GM12891 (cell line): Measurements from ENCODE around the gene SSUH2.

ENCODE experiments used
- POLR2A ChIP-seq: IDR thresholded peaks from 2 replicates; pipeline ENCODE4 v1.6.1; 2011; ENCODE audit warnings: low read depth, low read length, control low read depth
- POLR2AphosphoS5 ChIP-seq: IDR thresholded peaks from 2 replicates; pipeline ENCODE4 v1.6.1; 2011; ENCODE audit warnings: low read depth, low read length, control low read depth
- POU2F2 ChIP-seq: IDR thresholded peaks from 2 replicates; pipeline ENCODE4 v1.6.1; 2011; ENCODE audit warnings: low read depth, mild to moderate bottlenecking, control low read depth, low read length, moderate library complexity

GRCh38 chr3:8652324-8652987 is 7.9 kb upstream of the SSUH2 start:
- TF ChIP-seq POLR2AphosphoS5 (no peak), POU2F2 (no peak), POLR2A (no peak)
